AG09319 (cell line): ENCODE results near the gene PRDM1.

Experiments used
- DNase-seq: peaks from one replicate; pipeline ENCODE4 v3.0.0-alpha.2; 2010; ENCODE audit warnings: low read depth; ENCODE audit errors: extremely low read depth
- CTCF ChIP-seq: IDR thresholded peaks from 2 replicates; pipeline ENCODE4 v1.5.1; 2011; ENCODE audit warnings: low read depth, mild to moderate bottlenecking, inconsistent platforms, low read length, moderate library complexity

Gene PRDM1

GRCh38 chr6:106079961-106080762 lies 6.0 kb upstream of the PRDM1 start:
- TF ChIP-seq CTCF = no peak
- DNase-seq = no peak

GRCh38 chr6:106080763-106081095 lies 5.4 kb upstream of the PRDM1 start:
- TF ChIP-seq CTCF = no peak
- no peak for DNase-seq

- DNase-seq = no peak
- no peak for TF ChIP-seq CTCF
These were observed 4.4 kb upstream of the PRDM1 start for GRCh38 chr6:106081715-106082114.

- no peak for TF ChIP-seq CTCF
- DNase-seq = no peak
These were observed 3.3 kb upstream of the PRDM1 start for GRCh38 chr6:106082735-106083398.

- DNase-seq = no peak
- no peak for TF ChIP-seq CTCF
These were observed 2.5 kb upstream of the PRDM1 start for GRCh38 chr6:106083618-106084017.

GRCh38 chr6:106084106-106084988 lies 1.8 kb upstream of the PRDM1 start:
- DNase-seq = peak; percentile 78
- peak; percentile 86 for TF ChIP-seq CTCF
